Measurements from ENCODE around the gene PRSS8. TPM values are rescaled to one million over a fixed set of nuclear protein-coding genes. Genes with fewer than 3 reads are reported as not detected.
A peak's percentile ranks its signal among the peaks of the same experiment; 100 is the strongest.
"Not testable (repeated sequence)": the region's sequence is repeated elsewhere in the genome, so short reads cannot be mapped to it uniquely, and the experiment has no call there.

The PRSS8 gene
- total RNA-seq, 3 donors from 2014 or later (not counting 1 experiment from before 2014, with no cell fraction given) = not detected

DNA sequence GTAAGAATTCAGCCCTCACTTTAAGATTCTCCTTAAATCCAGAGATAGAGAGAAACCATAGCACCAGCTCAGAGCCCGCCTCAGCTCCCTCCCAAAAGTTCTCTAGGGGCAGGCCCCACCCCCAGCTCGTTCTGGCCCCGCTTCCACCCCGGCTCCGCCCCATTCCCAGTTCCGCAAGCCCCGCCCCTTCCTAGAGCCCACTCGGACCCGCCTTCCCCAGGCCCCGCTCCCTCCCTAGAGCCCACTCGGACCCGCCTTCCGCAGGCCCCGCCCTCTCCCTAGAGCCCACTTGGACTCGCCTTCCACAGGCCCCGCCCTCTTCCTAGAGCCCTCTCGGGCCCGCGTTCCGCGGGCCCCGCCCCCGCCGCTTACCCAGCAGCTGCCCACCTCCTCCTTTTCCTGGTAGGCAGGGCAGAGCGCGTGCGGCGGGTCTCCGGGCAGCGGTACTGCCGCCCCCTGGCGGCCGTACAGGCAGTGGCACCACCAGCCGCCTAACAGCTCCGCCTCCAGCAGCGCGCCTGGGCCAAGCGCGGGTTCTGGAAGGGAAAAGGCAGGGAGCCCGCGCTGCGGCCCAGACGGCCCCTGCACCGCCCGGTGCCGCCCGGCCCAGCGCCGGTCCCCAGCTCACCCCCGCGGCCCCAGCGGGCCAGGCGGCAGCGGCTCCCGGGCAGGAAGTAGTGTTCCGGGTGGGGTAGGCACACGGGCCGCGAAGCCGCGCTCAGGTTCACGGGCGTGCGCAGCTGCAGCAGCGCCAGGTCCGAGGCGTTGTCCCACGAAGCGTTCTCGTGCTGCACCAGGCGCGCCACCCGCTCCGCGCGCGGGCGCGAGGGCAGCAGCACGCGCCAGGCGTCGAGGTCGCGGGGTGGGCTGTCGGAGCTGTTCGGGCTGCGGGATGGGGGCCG lies 6.8 kb upstream of the PRSS8 start:
- H3K4me3 ChIP-seq (ENCODE audit: low read length) = peak overlapping the region; percentile 6
- Mint-ChIP-seq H3K27me3 (ENCODE audit: low read depth in 2 of 2) (no peaks in the 10 kb centered on the region), H3K36me3 (no peaks in the 10 kb centered on the region), H3K9me3 (no peaks in the 10 kb centered on the region), H3K27ac (peak overlapping the region; percentile 76 to 82), H3K4me3 (peak overlapping the region; percentile 75), H3K4me1 (peaks cover 15 to 22% of the 10 kb centered on the region in 2 donors)
- ATAC-seq = peak; percentile 86 to 97 (median 88)
- H3K27me3 ChIP-seq (ENCODE audit: control insufficient read depth, insufficient read depth, low read length) = no peaks in the 10 kb centered on the region
- H3K9me3 ChIP-seq (ENCODE audit: control insufficient read depth, insufficient read depth, low read length) = no peaks in the 10 kb centered on the region
- H3K36me3 ChIP-seq (ENCODE audit: control insufficient read depth, insufficient read depth, low read length) = no peaks in the 10 kb centered on the region
- H3K27ac ChIP-seq (ENCODE audit: low read length) = peak overlapping the region; percentile 62
- TF ChIP-seq, protein P1, sequence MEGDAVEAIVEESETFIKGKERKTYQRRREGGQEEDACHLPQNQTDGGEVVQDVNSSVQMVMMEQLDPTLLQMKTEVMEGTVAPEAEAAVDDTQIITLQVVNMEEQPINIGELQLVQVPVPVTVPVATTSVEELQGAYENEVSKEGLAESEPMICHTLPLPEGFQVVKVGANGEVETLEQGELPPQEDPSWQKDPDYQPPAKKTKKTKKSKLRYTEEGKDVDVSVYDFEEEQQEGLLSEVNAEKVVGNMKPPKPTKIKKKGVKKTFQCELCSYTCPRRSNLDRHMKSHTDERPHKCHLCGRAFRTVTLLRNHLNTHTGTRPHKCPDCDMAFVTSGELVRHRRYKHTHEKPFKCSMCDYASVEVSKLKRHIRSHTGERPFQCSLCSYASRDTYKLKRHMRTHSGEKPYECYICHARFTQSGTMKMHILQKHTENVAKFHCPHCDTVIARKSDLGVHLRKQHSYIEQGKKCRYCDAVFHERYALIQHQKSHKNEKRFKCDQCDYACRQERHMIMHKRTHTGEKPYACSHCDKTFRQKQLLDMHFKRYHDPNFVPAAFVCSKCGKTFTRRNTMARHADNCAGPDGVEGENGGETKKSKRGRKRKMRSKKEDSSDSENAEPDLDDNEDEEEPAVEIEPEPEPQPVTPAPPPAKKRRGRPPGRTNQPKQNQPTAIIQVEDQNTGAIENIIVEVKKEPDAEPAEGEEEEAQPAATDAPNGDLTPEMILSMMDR (IDR thresholded peaks at IDR 0.05) = peak; percentile 87
- WGBS (ENCODE audit: insufficient coverage) = 6% methylated on average over 89 of the region's 89 CpGs
- intact Hi-C loops (cut with micrococcal nuclease) = loop anchor here (1.0 to 5.0 kb wide), 4 partner anchors 35 to 300 kb away; partner anchors contain the start of genes BCKDK, HSD3B7 and ZNF843
- DNase-seq = peak; percentile 86 to 98
- H3K4me1 ChIP-seq (ENCODE audit: control insufficient read depth, insufficient read depth, low read length) = peaks cover 19% of the 10 kb centered on the region

DNA sequence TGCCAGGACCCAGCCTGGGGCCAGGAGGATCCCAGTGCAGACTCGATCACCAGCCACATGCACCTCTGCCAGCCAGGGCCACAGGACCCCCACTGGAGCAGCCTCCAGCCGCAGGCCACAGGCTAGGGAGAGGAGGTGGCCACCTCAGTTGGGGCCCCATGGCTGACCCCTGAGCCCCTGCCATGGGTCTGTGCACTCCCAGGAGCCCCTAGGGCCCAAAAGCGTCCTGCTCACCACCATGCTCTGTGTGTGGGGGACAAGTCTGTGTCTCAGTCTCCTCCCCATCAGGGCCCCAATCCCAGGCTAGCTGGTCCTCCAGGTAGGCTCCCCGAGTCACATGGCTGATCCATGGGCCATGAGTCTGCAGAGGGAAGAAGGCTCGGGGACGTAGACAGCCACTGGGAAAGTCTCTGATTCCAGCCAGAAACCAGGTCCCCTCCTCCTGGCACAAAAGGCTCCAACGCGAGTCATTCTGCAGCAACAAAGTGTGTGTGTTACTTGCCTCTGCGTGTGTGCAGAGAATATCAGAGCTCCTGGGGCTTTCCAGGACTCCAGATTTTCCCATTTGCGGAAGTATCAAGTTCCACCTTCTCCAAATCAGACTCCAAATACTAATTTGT lies 6.1 kb upstream of the PRSS8 start:
- H3K36me3 Mint-ChIP-seq = no peaks in the 10 kb centered on the region
- TF ChIP-seq, protein P1 (IDR thresholded peaks at IDR 0.05) = no peak
- H3K4me1 Mint-ChIP-seq = peaks cover 15 to 22% of the 10 kb centered on the region in 2 donors
- Histone ChIP-seq H3K27ac (ENCODE audit: low read length) (peak overlapping the region; percentile 62), H3K9me3 (ENCODE audit: control insufficient read depth, insufficient read depth, low read length) (no peaks in the 10 kb centered on the region), H3K27me3 (ENCODE audit: control insufficient read depth, insufficient read depth, low read length) (no peaks in the 10 kb centered on the region), H3K36me3 (ENCODE audit: control insufficient read depth, insufficient read depth, low read length) (no peaks in the 10 kb centered on the region), H3K4me1 (ENCODE audit: control insufficient read depth, insufficient read depth, low read length) (peaks cover 19% of the 10 kb centered on the region), H3K4me3 (ENCODE audit: low read length) (peak overlapping the region; percentile 6)
- DNase-seq (no peak), ATAC-seq (no peak)
- intact Hi-C loops (cut with micrococcal nuclease) = loop anchor here (1.0 to 5.0 kb wide), 4 partner anchors 34 to 301 kb away; partner anchors contain the start of genes BCKDK, HSD3B7 and ZNF843
- peak overlapping the region; percentile 75 for H3K4me3 Mint-ChIP-seq
- no peaks in the 10 kb centered on the region for H3K27me3 Mint-ChIP-seq (ENCODE audit: low read depth in 2 of 2)
- no peaks in the 10 kb centered on the region for H3K9me3 Mint-ChIP-seq
- H3K27ac Mint-ChIP-seq = peak overlapping the region; percentile 76 to 82
- WGBS (ENCODE audit: insufficient coverage) = 59% methylated on average over 10 of the region's 10 CpGs

DNA sequence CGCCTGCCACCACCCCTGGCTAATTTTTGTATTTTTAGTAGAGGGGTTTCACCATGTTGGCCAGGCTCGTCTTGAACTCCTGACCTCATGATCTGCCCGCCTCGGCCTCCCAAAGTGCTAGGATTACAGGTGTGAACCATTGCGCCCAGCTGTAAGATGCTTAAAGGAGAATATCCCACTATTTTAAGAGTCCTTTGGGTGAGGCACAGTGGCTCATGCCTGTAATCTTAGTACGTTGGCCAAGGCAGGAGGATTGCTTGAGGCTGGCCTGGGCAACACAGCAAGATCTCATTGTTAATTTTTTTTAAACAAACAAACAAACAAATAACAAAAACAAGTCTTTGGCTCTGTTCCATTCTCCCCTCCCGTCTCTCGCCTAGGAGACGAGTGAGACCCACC lies 5.5 kb upstream of the PRSS8 start:
- H3K27me3 ChIP-seq (ENCODE audit: control insufficient read depth, insufficient read depth, low read length); DNase-seq; ATAC-seq; H3K4me3 Mint-ChIP-seq; H3K27me3 Mint-ChIP-seq (ENCODE audit: low read depth in 2 of 2); H3K27ac ChIP-seq (ENCODE audit: low read length); H3K9me3 Mint-ChIP-seq; H3K36me3 Mint-ChIP-seq; H3K9me3 ChIP-seq (ENCODE audit: control insufficient read depth, insufficient read depth, low read length); H3K36me3 ChIP-seq (ENCODE audit: control insufficient read depth, insufficient read depth, low read length); H3K4me3 ChIP-seq (ENCODE audit: low read length): not testable (repeated sequence)
- intact Hi-C loops (cut with micrococcal nuclease) = loop anchor here (5.0 kb wide), 2 partner anchors 34 to 301 kb away; partner anchors contain the start of genes BCKDK and ZNF843
- H3K4me1 ChIP-seq (ENCODE audit: control insufficient read depth, insufficient read depth, low read length) = peaks cover 19% of the 10 kb centered on the region
- WGBS (ENCODE audit: insufficient coverage) = 94% methylated on average over 9 of the region's 9 CpGs
- peaks cover 15 to 22% of the 10 kb centered on the region in 2 donors for H3K4me1 Mint-ChIP-seq
- peak overlapping the region in 1 of 2 donors; percentile 82 for H3K27ac Mint-ChIP-seq

Measured in natural killer cell (primary cell).